ENCODE results near the gene SYCP2.

SYCP2 gene

DNA sequence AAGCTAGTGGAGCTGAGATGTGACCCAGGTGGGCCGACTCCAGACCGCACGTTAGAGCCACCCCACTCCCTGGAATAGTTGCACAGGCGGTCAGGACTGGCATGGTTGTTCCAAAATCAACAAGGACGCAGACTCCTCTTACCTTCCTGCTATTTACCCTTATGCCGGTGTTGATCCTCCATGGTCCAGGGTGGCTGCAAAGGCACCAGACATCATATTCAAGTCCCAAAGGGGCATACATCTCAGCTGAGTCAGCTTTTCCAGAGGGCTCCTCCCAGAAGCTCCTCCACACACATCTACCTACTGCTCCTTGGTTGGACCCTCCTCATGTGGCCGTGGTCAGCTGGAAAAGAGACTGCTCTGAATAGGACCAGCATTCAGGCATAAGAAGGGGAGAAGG is 112.2 kb downstream of the SYCP2 start:
- DNase-seq: no peak

DNA sequence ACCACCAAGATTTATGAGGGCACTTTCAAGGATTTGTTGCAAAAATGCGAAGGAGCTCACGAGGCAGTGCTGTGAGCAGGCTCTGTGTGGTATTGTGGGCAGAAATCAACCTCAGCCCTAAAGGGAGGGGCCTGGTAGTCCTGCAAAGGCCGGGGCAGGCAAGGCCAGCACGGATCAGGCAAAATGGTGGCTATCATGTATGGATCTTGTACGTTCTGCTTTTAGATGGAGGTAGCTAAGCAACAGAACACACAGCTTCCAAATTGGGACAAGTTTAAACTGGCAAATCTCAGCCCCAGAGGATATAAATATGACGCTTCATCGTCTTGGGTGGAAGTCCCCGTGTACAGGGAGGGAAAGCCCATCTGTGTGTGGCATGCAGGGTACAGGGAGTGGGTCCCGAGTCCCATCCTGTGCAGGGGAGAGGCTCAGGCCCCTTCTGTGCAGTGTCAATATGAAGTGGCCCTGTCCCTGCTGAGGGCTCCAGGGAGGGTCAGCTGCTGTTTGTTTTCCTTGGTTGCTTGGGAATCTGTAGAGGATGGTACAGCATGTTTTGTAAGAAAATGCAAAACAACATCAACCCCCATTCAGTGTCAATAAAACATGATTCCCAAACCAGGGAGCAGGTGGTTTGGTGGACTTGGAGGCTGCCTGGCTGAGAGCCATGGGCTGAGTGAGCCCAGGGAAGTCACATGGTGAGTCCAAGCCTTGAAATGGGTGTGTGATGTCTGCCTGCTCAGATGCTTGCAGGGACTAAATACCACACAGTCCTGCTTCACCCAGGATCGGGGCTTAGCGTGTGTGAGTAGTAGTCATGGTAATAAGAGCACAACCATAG is 113.0 kb downstream of the SYCP2 start:
- no peak for DNase-seq

GRCh38 chr20:59819496-59820203 is 113.8 kb downstream of the SYCP2 start:
- no peak for DNase-seq

GRCh38 chr20:59818911-59819310 is 114.5 kb downstream of the SYCP2 start:
- DNase-seq: no peak

DNA sequence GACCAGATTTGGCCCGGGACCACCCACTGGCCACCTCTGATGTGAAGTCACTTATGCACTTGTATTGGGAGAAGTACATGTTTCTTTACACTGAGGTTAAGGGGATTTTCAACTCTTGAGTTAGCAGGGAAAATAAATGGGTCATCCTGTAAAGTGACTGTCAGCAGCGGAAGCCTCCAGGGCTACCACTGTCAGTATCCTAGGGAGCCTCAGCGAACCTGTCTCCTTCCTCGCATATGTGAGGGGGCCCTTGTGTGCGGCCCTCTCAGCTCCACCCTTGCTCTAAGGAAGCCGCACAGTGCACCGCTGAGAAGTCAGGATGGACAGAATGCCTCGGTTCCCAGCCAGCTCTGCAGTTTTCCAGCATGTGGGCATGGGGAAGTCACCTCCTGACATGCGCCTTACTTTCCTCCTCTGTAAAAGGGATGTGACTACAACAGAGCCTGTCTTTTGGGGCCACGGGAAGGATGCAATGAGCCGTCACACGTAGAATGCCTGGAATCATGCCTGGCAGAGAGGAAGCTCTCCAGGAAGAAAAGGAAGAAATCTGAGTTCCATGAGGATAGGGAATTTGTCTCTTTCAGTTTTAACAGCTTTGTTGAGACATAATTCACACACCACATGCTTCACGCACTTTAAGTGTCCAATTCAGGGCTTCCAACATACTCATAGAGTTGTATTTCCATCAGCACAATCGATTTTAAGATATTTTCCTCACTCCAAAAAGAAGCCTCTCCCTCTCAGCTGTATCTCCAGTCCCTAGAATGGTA is 115.4 kb downstream of the SYCP2 start:
- no peak for DNase-seq

DNA sequence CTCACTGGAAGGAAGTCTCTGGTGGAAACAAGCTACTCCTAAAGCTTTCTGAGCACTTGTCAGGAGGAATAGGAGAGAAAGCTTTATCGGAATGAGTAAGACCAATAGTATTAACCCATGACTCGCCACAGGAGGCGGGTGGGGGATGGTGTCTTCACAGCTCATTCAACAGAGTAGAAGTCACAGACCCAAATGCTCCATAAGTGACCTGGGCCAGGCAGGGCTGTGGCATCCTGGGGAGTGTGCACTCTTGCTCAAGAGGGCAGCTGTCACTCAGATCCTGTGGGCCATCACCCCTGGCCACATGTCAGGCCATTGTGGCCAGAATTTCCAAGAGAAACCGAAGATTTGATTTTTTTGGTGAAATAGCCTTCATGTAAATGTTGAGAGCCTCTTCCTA is 116.0 kb downstream of the SYCP2 start:
- DNase-seq: no peak

DNA sequence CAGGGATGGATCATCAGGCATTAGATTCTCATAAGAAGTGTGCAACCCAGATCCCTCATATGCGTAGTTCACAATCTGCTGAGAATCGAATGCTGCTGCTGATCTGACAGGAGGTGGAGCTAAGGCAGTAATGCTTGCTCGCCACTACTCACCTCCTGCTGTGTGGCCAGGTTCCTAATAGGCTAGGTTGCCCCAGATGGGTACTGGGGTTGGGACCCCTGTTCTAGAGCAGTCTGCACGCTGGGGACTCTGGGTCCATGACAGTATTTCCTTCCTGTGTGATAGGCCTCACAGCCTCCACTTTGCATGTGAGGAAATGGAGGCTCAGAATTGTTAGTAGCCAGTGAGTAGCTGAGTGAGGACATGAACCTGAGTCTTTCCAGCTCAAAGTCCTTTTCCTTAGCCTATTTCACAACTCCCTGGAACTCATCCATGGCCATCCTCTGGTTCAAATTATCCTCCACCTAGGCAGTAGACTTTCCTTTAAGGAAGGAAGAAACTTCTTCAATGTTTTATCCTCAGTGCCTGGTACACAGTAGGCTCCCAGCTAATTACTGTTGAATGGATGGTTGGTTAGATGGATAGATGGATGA is 117.2 kb downstream of the SYCP2 start:
- no peak for DNase-seq

GRCh38 chr20:59814840-59815340 is 118.5 kb downstream of the SYCP2 start:
- no peak for DNase-seq

DNA sequence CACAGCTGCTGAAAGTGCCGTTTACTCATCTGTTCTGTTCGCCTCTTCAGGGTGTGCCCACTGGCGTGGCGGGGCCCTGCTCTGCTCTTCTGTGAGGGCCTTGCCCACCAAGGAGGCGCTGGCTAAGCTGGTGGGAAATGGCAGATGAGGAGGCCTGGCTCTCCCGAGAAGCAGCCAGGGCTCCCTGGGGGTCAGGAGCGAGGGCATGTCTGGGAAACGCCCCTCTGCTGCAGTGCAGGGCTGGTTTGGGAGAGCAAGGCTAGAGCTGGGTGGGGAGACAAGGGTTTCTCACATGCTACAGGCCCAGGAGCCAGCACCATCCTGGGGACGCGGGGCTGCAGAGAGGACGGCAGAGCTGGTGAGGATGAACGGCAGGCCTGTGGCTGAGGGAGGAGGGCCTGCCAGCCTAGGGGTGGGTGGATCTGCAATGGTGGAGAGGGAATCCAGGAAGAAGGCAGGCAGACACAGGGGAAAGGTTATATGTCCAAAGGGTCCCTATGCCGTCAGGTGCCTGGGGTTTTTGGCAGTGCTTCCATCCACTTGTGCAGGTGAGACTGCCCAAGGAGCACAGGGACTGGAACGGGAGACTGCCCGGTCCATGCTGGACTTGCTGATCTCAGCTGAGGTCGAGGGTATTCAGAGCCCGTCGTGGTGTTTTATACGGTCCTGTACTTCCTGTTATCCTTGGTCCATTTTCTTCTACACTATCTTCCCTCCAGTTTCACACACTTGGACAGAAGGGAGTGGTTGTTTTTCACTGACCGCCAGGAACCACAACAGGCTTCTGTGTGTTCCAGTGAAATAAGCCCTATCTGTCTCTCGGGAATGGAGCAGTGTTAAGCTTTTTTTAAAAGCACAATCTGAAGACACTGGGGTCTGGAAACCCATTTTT is 119.2 kb downstream of the SYCP2 start:
- DNase-seq: no peak

Data from activated T-cell treated with anti-CD3 and anti-CD28 coated beads for 4 hours (primary cell).